K562 (cell line): ENCODE data around the gene SLC25A18. TPM values are rescaled to one million over a fixed set of nuclear protein-coding genes. Genes with fewer than 3 reads are reported as not detected.

ENCODE experiments used
- ATAC-seq: fragments of 200-7000 bp; cut with Tn5 transposase; 3 replicates; pipeline ENCODE4 v1.9.1; 2020; ENCODE audit warnings: moderate library complexity
- BruUV-seq: library from RNA; stranded (reverse); fragments of 400-500 nt; replicated peaks from 2 replicates; lab custom pipeline; 2021; lab: Mats Ljungman, UMichigan
- CTCF ChIA-PET: fragments of 300-600 bp; formaldehyde crosslinking; extraction: SDS; loops from one replicate; lab custom pipeline; 2021; ENCODE audit warnings: low intra/inter-chr PET ratio; lab: Yijun Ruan, JAX
- POLR2A ChIA-PET: fragments of 300-600, 350-650 bp; sonication (Branson Sonifier 250); formaldehyde crosslinking; extraction: SDS; loops from one replicate; lab custom pipeline; 2021; ENCODE audit warnings: antibody characterized with exemption, inconsistent platforms; lab: Yijun Ruan, JAX
- DNase-seq, 4 experiments: peaks; one replicate each; pipeline versions ENCODE4 v3.0.0 to v3.0.0-alpha.2; 2011 to 2018; ENCODE audit warnings: low spot score in 3 of 4, mixed read lengths in 3 of 4; ENCODE audit errors: extremely low read depth in 1 of 4
- FAIRE-seq: peaks from 2 replicates; lab custom pipeline; 2011; peaks lifted over from hg19 to GRCh38; lab: Jason Lieb, UNC
- H2AFZ ChIP-seq: 2 replicates; pipeline ENCODE4 v1.6.0; 2011; ENCODE audit warnings: low read depth, low read length, control low read depth, inconsistent platforms
- H3K27ac ChIP-seq: fragments of 200-600 bp; 3 replicates; pipeline ENCODE4 v1.8.0; 2011; ENCODE audit warnings: low read depth, mild to moderate bottlenecking, control low read depth, inconsistent platforms, low read length, moderate library complexity, mixed read lengths; ENCODE audit errors: extremely low read depth
- H3K27me3 ChIP-seq, 2 experiments: fragments of 300-600 bp in 1 of 2; 2 replicates in 1 of 2; 3 replicates in 1 of 2; pipeline versions ENCODE4 v1.6.0 to v1.8.0; 2011; ENCODE audit warnings: inconsistent platforms in 2 of 2, low read length in 2 of 2, mild to moderate bottlenecking in 1 of 2, mixed read lengths in 1 of 2, moderate library complexity in 1 of 2; ENCODE audit not compliant: control insufficient read depth in 2 of 2, insufficient read depth in 2 of 2
- H3K36me3 ChIP-seq: fragments of 300-600 bp; 3 replicates; pipeline ENCODE4 v1.8.0; 2011; ENCODE audit warnings: mild to moderate bottlenecking, low read length, inconsistent platforms; ENCODE audit not compliant: control insufficient read depth, insufficient read depth
- H3K4me1 ChIP-seq, 2 experiments: fragments of 200-600 bp in 1 of 2; replicated peaks in 1 of 2; 2 replicates in 1 of 2; 3 replicates in 1 of 2; pipeline versions ENCODE4 v1.5.1 to v1.8.0; 2011; ENCODE audit warnings: inconsistent platforms in 2 of 2, low read length in 2 of 2, mild to moderate bottlenecking in 1 of 2, mixed read lengths in 1 of 2, moderate library complexity in 1 of 2; ENCODE audit not compliant: control insufficient read depth in 2 of 2, insufficient read depth in 2 of 2
- H3K4me2 ChIP-seq: 2 replicates; pipeline ENCODE4 v1.6.1; 2011; ENCODE audit warnings: low read length, control low read depth, inconsistent platforms, mixed read lengths; ENCODE audit not compliant: insufficient read depth
- H3K4me3 ChIP-seq: fragments of 200-600 bp; sonication (generic), shearing (Covaris generic); 2 replicates; pipeline ENCODE4 v1.5.1; 2016; ENCODE audit warnings: control low read depth, inconsistent platforms
- H3K79me2 ChIP-seq: fragments of 200-600 bp; 3 replicates; pipeline ENCODE4 v1.8.0; 2011; ENCODE audit warnings: low read length, inconsistent platforms; ENCODE audit not compliant: control insufficient read depth, insufficient read depth
- H3K9ac ChIP-seq, 2 experiments: 2 replicates each; pipeline versions ENCODE4 v1.6.0 to v1.6.1; 2011; ENCODE audit warnings: low read depth in 2 of 2, low read length in 2 of 2, control low read depth in 1 of 2, inconsistent platforms in 1 of 2, mild to moderate bottlenecking in 1 of 2, mixed read lengths in 1 of 2; ENCODE audit not compliant: insufficient read depth in 1 of 2
- H3K9me1 ChIP-seq: one replicate; pipeline ENCODE4 v1.6.0; 2011; ENCODE audit warnings: inconsistent platforms, mild to moderate bottlenecking, low read length, moderate library complexity; ENCODE audit not compliant: control insufficient read depth, insufficient read depth
- H3K9me3 ChIP-seq: replicated peaks from 2 replicates; pipeline ENCODE4 v1.5.1; 2011; ENCODE audit warnings: low read depth, low read length, inconsistent platforms; ENCODE audit not compliant: control insufficient read depth, insufficient read depth
- H4K20me1 ChIP-seq: replicated peaks from 2 replicates; pipeline ENCODE4 v1.6.1; 2011; ENCODE audit warnings: low read length, inconsistent platforms, mixed read lengths; ENCODE audit not compliant: control insufficient read depth, insufficient read depth
- BCL6 ChIP-seq: fragments of 250-450 bp; sonication (Bioruptor Pico); IDR thresholded peaks from 2 replicates; pipeline ENCODE4 v1.4.0; 2020
- ETV5 ChIP-seq: sonication (generic); formaldehyde crosslinking; IDR thresholded peaks from 2 replicates; pipeline ENCODE4 v1.4.0; 2020; ENCODE audit warnings: low read depth, mild to moderate bottlenecking, missing genetic modification reagents
- ILF3 ChIP-seq: fragments of 450-650 bp; IDR thresholded peaks from 2 replicates; pipeline ENCODE4 v1.6.1; 2018; ENCODE audit warnings: antibody characterized with exemption, mild to moderate bottlenecking, moderate library complexity, borderline replicate concordance
- MCM7 ChIP-seq, 2 experiments: fragments of 450-650 bp; IDR thresholded peaks; 2 replicates each; pipeline ENCODE4 v1.6.1; 2016 to 2018
- MGA ChIP-seq: fragments of 450-650 bp; IDR thresholded peaks from 2 replicates; pipeline ENCODE4 v1.6.1; 2016; ENCODE audit warnings: mild to moderate bottlenecking, moderate library complexity
- NR2F6 ChIP-seq: fragments of 450-650 bp; formaldehyde crosslinking; IDR thresholded peaks from 2 replicates; pipeline ENCODE4 v1.4.0; 2020; ENCODE audit warnings: mild to moderate bottlenecking
- SP1 ChIP-seq: sonication (generic); formaldehyde crosslinking; IDR thresholded peaks from 2 replicates; pipeline ENCODE4 v1.8.1; 2022; ENCODE audit warnings: mild to moderate bottlenecking, missing genetic modification reagents
- SREBF2 ChIP-seq: sonication (generic); formaldehyde crosslinking; IDR thresholded peaks from 2 replicates; pipeline ENCODE4 v1.4.0; 2020; ENCODE audit warnings: mild to moderate bottlenecking, missing genetic modification reagents
- WGBS: fragments of 100-300 bp; shearing (Covaris generic); methylation state at CpG from one replicate; pipeline ENCODE4 v1.1.6; 2016; ENCODE audit warnings: low coverage, mixed read lengths; ENCODE audit not compliant: insufficient coverage; ENCODE audit errors: missing lambda C conversion rate; 5-methylcytosine and 5-hydroxymethylcytosine counted together
- in situ Hi-C: fragments of 300-500 bp; cut with MboI; formaldehyde crosslinking; loops from 4 replicates; pipeline ENCODE4 v1.15.0; 2018; ENCODE audit warnings: inconsistent platforms, mixed read lengths
- intact Hi-C: fragments of 100-400 bp; cut with micrococcal nuclease; formaldehyde crosslinking; loops from 2 replicates; pipeline ENCODE4 v1.14.2; 2022
- polyA plus RNA-seq, 8 experiments: library from polyadenylated mRNA; depleted of rRNA in 4 of 8; stranded (reverse) in 5 of 8; unstranded in 3 of 8; fragments of >200 nt; fragmentation: Nextera tagmentation in 2 of 8; fragmentation: Illumina TruSeq in 1 of 8; extraction: Ambion mirVana in 2 of 8; extraction: Trizol in 1 of 8; gene quantifications; 2 replicates each; pipeline versions ENCODE4 v1.2.1 to v1.2.3, GENCODE V29; 2011 to 2014; ENCODE audit warnings: inconsistent platforms in 1 of 8, missing spikeins in 1 of 8
- total RNA-seq, 7 experiments: library from RNA; depleted of rRNA in 6 of 7; stranded (reverse); fragments of >200 nt in 6 of 7; fragmentation: Illumina TruSeq in 2 of 7; extraction: Trizol in 2 of 7; gene quantifications; 2 replicates each; pipeline versions ENCODE4 v1.2.1 to v1.2.3, GENCODE V29; 2011 to 2021; ENCODE audit warnings: low replicate concordance in 1 of 7
- TF ChIP-seq, protein P1 (sequence below): fragments of 450-650 bp; formaldehyde crosslinking; IDR thresholded peaks from 2 replicates; pipeline ENCODE4 v1.4.0; 2020; ENCODE audit warnings: mild to moderate bottlenecking, moderate library complexity

Gene SLC25A18
- total and polyA plus RNA-seq, 9 of the 15 experiments (the other 6 are each of a cell fraction or from before 2014, with no cell fraction given) = 0.04 TPM; not detected in 8

DNA sequence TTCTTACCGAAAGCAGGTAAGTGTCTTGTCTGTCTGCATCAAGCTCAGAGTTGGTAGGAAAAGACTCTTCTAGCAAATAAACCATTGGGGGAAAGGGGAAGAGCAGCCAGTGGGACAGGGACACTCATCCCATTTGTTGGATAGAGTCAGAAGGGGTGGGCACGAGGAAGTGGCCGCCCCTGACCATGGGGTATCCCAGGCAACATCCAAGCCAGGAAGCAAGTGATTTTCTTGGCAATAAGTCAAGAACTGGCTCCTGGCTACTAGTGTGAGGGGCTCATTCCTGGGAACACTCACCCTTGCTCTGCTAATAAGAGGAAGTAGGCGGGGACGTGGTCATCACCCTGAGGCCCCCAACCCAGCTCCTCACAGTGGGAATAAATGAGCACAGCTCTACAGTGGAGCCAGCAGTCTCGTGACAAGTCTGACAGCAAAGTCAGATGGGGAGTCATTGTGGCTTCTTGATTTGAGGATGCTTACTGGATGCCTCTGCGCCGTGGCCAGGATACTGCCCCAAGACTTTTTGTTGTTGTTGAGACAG, 6.7 kb downstream of the SLC25A18 start:
- FAIRE-seq = no peak
- no peak overlapping the region for H3K4me2 ChIP-seq
- TF ChIP-seq, protein P1, sequence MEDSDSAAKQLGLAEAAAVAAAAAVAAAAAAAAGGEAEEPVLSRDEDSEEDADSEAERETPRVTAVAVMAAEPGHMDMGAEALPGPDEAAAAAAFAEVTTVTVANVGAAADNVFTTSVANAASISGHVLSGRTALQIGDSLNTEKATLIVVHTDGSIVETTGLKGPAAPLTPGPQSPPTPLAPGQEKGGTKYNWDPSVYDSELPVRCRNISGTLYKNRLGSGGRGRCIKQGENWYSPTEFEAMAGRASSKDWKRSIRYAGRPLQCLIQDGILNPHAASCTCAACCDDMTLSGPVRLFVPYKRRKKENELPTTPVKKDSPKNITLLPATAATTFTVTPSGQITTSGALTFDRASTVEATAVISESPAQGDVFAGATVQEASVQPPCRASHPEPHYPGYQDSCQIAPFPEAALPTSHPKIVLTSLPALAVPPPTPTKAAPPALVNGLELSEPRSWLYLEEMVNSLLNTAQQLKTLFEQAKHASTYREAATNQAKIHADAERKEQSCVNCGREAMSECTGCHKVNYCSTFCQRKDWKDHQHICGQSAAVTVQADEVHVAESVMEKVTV (CRISPR knock-in tag) = no peak
- TF ChIP-seq MCM7 (IDR thresholded peaks at IDR 0.05) (no peak), SREBF2 (CRISPR knock-in tag) (no peak), NR2F6 (CRISPR knock-in tag) (no peak), MGA (no peak), ETV5 (CRISPR knock-in tag) (no peak), ILF3 (no peak), SP1 (CRISPR knock-in tag) (no peak), BCL6 (CRISPR knock-in tag) (no peak)

More for the DNA sequence above, 6.7 kb downstream of the SLC25A18 start:
- H3K36me3 ChIP-seq = no peaks in the 10 kb centered on the region
- H3K9me1 ChIP-seq = no peaks in the 10 kb centered on the region
- intact Hi-C loops (no loop called here), in situ Hi-C loops (no loop called here)
- no TSS peak for BruUV-seq
- peaks cover 57 to 63% of the 10 kb centered on the region in 2 experiments for H3K27me3 ChIP-seq
- peaks cover 13% of the 10 kb centered on the region; the same call in 1 of the 2 replicates for H4K20me1 ChIP-seq
- no peaks in the 10 kb centered on the region for H3K9me3 ChIP-seq
- no peaks in the 10 kb centered on the region for H3K79me2 ChIP-seq
- ATAC-seq = no peak
- H2AFZ ChIP-seq = no peak overlapping the region
- peaks cover 0 to 4% of the 10 kb centered on the region in 2 experiments; a peak in 3 of 5 replicates for H3K4me1 ChIP-seq
- 0% methylated on average over 8 of the region's 8 CpGs for WGBS
- H3K9ac ChIP-seq = no peak overlapping the region
- no peak overlapping the region for H3K4me3 ChIP-seq
- ChIA-PET CTCF (no interaction called here), POLR2A (interaction anchor here (0.6 to 2.6 kb wide), 3 partner anchors 9 to 90 kb away, joined by 3 to 15 read pairs (median 3); no protein-coding TSS in a partner anchor)
- H3K27ac ChIP-seq = no peak overlapping the region
- DNase-seq = no peak
